Skin of body (tissue), 3 donors: ENCODE measurements around the gene SPATS2. TPM values are rescaled to one million over a fixed set of nuclear protein-coding genes. Genes with fewer than 3 reads are reported as not detected.

Experiments
- DNase-seq: peaks from one replicate; lab custom pipeline; 2025; lab: John Stamatoyannopoulos, UW
- small RNA-seq: library from RNA; depleted of rRNA; stranded (forward); fragments of <200 nt; gene quantifications from one replicate; pipeline ENCODE3, GENCODE V24; 2014; ENCODE audit warnings: low replicate concordance
- total RNA-seq: library from RNA; depleted of rRNA; stranded (reverse); fragments of >200 nt; gene quantifications from one replicate; pipeline ENCODE4 v1.2.3, GENCODE V29; 2014

The SPATS2 gene
- total RNA-seq, 1 donor from 2014 or later: 24.6 TPM

GRCh38 chr12:49568442-49569162 is 201.3 kb downstream of the SPATS2 start:
- DNase-seq: no peak

Small RNAs within 50 kb of the gene (small RNA-seq; reads per million reads assigned to genes)
- not detected for gene AC125611.1

Other genes starting within 250 kb of the SPATS2 start
- 503 TPM for gene TUBA1B, start 236.1 kb upstream of the SPATS2 start, total RNA-seq
- 312 TPM for gene TUBA1A, start 178.4 kb upstream of the SPATS2 start, total RNA-seq
- gene TUBA1C, start 102.4 kb upstream of the SPATS2 start, total RNA-seq: 99.4 TPM
- gene PRPH, start 72.3 kb upstream of the SPATS2 start, total RNA-seq: 0.99 TPM
- 5.6 TPM for gene TROAP, start 44.2 kb upstream of the SPATS2 start, total RNA-seq
- not detected for gene C1QL4, start 30.3 kb upstream of the SPATS2 start, total RNA-seq
- gene DNAJC22, start 20.6 kb upstream of the SPATS2 start, total RNA-seq: 0.39 TPM
- 0.49 TPM for gene KCNH3, start 171.6 kb downstream of the SPATS2 start, total RNA-seq
- 21.6 TPM for gene MCRS1, start 200.7 kb downstream of the SPATS2 start, total RNA-seq
- 0.59 TPM for gene FAM186B, start 238.2 kb downstream of the SPATS2 start, total RNA-seq